Muscle layer of duodenum (tissue), 2 donors: ENCODE results near the gene MRPS18A.
"Not testable (repeated sequence)": the region's sequence is repeated elsewhere in the genome, so short reads cannot be mapped to it uniquely, and the experiment has no call there.

ENCODE experiments used
- H3K27ac ChIP-seq: one replicate; pipeline ENCODE4 v1.7.0; 2013; ENCODE audit warnings: mild to moderate bottlenecking, low read length
- H3K27me3 ChIP-seq: one replicate; pipeline ENCODE4 v1.7.0; 2013; ENCODE audit warnings: low read depth, mild to moderate bottlenecking, control low read depth, low read length
- H3K36me3 ChIP-seq, 2 donors: one replicate each; pipeline ENCODE4 v1.7.0; 2013; ENCODE audit warnings: low read length in 2 of 2, control low read depth in 1 of 2, mild to moderate bottlenecking in 1 of 2; ENCODE audit not compliant: insufficient read depth in 2 of 2, control insufficient read depth in 1 of 2
- H3K4me1 ChIP-seq, 2 donors: one replicate each; pipeline ENCODE4 v1.7.0; 2013; ENCODE audit warnings: low read length in 2 of 2, mild to moderate bottlenecking in 2 of 2, control low read depth in 1 of 2, moderate library complexity in 1 of 2; ENCODE audit not compliant: insufficient read depth in 2 of 2, control insufficient read depth in 1 of 2
- H3K4me3 ChIP-seq, 2 donors: one replicate each; pipeline ENCODE4 v1.7.0; 2013; ENCODE audit warnings: low read length in 2 of 2, low read depth in 1 of 2, mild to moderate bottlenecking in 1 of 2
- H3K9me3 ChIP-seq, 2 donors: one replicate each; pipeline ENCODE4 v1.7.0; 2013; ENCODE audit warnings: low read length in 2 of 2, control low read depth in 1 of 2, mild to moderate bottlenecking in 1 of 2; ENCODE audit not compliant: control insufficient read depth in 1 of 2
- donor health status: healthy.

Gene MRPS18A

GRCh38 chr6:43644940-43645612 is 42.5 kb downstream of the MRPS18A start, which contains the start of gene RSPH9:
RSPH9 (plus strand) TSS chr6:43645036; CDS start chr6:43645099, 63 bp downstream.
- no peaks in the 10 kb centered on the region for H3K9me3 ChIP-seq
- H3K36me3 ChIP-seq = peaks cover 15 to 16% of the 10 kb centered on the region in 2 donors
- H3K27me3 ChIP-seq = no peaks in the 10 kb centered on the region
- peak within 1 kb of the TSS; percentile 56 to 57 for H3K4me3 ChIP-seq
- no peak within 1 kb of the TSS for H3K27ac ChIP-seq
- peaks cover 0 to 4% of the 10 kb centered on the region in 2 donors for H3K4me1 ChIP-seq

- no peaks in the 10 kb centered on the region for H3K27me3 ChIP-seq
Measured at GRCh38 chr6:43639984-43640800, 47.4 kb downstream of the MRPS18A start.

GRCh38 chr6:43636308-43636659 is 51.3 kb downstream of the MRPS18A start:
- Histone ChIP-seq H3K36me3 (peaks cover 17 to 24% of the 10 kb centered on the region in 2 donors), H3K4me1 (peaks cover 5 to 33% of the 10 kb centered on the region in 2 donors), H3K27me3 (no peaks in the 10 kb centered on the region), H3K4me3 (peak overlapping the region; percentile 93 to 99), H3K9me3 (no peaks in the 10 kb centered on the region), H3K27ac (peak overlapping the region; percentile 97)

More at GRCh38 chr6:43639984-43640800, 47.4 kb downstream of the MRPS18A start:
- peaks cover 5 to 29% of the 10 kb centered on the region in 2 donors for H3K4me1 ChIP-seq
- no peak overlapping the region for H3K4me3 ChIP-seq
- no peaks in the 10 kb centered on the region for H3K9me3 ChIP-seq
- no peak overlapping the region for H3K27ac ChIP-seq
- peaks cover 26 to 30% of the 10 kb centered on the region in 2 donors for H3K36me3 ChIP-seq

- Histone ChIP-seq H3K4me3 (peak within 1 kb of the TSS; percentile 93 to 99), H3K27ac (peak within 1 kb of the TSS; percentile 97), H3K36me3 (peaks cover 16 to 20% of the 10 kb centered on the region in 2 donors), H3K4me1 (peaks cover 5 to 33% of the 10 kb centered on the region in 2 donors), H3K27me3 (no peaks in the 10 kb centered on the region), H3K9me3 (no peaks in the 10 kb centered on the region)
Measured at GRCh38 chr6:43635387-43636307, 51.9 kb downstream of the MRPS18A start, which contains the start of gene MAD2L1BP. MAD2L1BP (plus strand) TSS chr6:43635840; CDS start chr6:43635876, 36 bp downstream.

- Histone ChIP-seq H3K4me1 (peaks cover 5 to 33% of the 10 kb centered on the region in 2 donors), H3K9me3 (no peaks in the 10 kb centered on the region), H3K27me3 (no peaks in the 10 kb centered on the region), H3K36me3 (peaks cover 7 to 11% of the 10 kb centered on the region in 2 donors), H3K27ac (peak overlapping the region; percentile 97), H3K4me3 (peak overlapping the region; percentile 93 to 99)
Measured at GRCh38 chr6:43634702-43635303, 52.8 kb downstream of the MRPS18A start.

GRCh38 chr6:43633002-43633401 is 54.6 kb downstream of the MRPS18A start:
- not testable (repeated sequence) for H3K9me3 ChIP-seq, H3K27ac ChIP-seq, H3K27me3 ChIP-seq, H3K36me3 ChIP-seq, H3K4me3 ChIP-seq
- H3K4me1 ChIP-seq = peaks cover 5 to 27% of the 10 kb centered on the region in 2 donors

- H3K36me3 ChIP-seq = peaks cover 0 to 1% of the 10 kb centered on the region in 2 donors
- no peak overlapping the region for H3K4me3 ChIP-seq
- peaks cover 6 to 21% of the 10 kb centered on the region in 2 donors for H3K4me1 ChIP-seq
- H3K27me3 ChIP-seq = no peaks in the 10 kb centered on the region
- H3K27ac ChIP-seq = no peak overlapping the region
- no peaks in the 10 kb centered on the region for H3K9me3 ChIP-seq
Measured at GRCh38 chr6:43630980-43631619, 56.5 kb downstream of the MRPS18A start.

- Histone ChIP-seq H3K27ac (peak overlapping the region; percentile 92), H3K27me3 (no peaks in the 10 kb centered on the region), H3K4me3 (peak overlapping the region; percentile 63 to 88), H3K36me3 (peaks cover 8 to 15% of the 10 kb centered on the region in 2 donors), H3K4me1 (peaks cover 6 to 12% of the 10 kb centered on the region in 2 donors), H3K9me3 (no peaks in the 10 kb centered on the region)
Measured at GRCh38 chr6:43629505-43630300, 57.9 kb downstream of the MRPS18A start.

- Histone ChIP-seq H3K4me1 (peaks cover 6 to 12% of the 10 kb centered on the region in 2 donors), H3K27me3 (no peaks in the 10 kb centered on the region), H3K4me3 (peak within 1 kb of the TSS; percentile 63 to 99), H3K9me3 (no peaks in the 10 kb centered on the region), H3K27ac (peak within 1 kb of the TSS; percentile 95), H3K36me3 (peaks cover 14 to 21% of the 10 kb centered on the region in 2 donors)
Measured at GRCh38 chr6:43629104-43629504, 58.5 kb downstream of the MRPS18A start, which contains the start of gene GTPBP2. GTPBP2 (minus strand) TSS chr6:43629264; CDS start chr6:43629162, 102 bp downstream.
